Adrenal gland (tissue), 12 donors: ENCODE data around the gene MYO9B. TPM values are rescaled to one million over a fixed set of nuclear protein-coding genes. Genes with fewer than 3 reads are reported as not detected.
"Not testable (repeated sequence)": the region's sequence is repeated elsewhere in the genome, so short reads cannot be mapped to it uniquely, and the experiment has no call there.

Experiments used
- DNase-seq, 7 donors: peaks; one replicate each; pipeline ENCODE4 v3.0.0-alpha.2; 2019 to 2020
- H3K27ac ChIP-seq, 5 donors: fragments of 200-600 bp; sonication (generic) in 4 of 5; 1 replicate in 3 of 5; 2 replicates in 2 of 5; pipeline versions ENCODE4 v1.5.1 to v1.8.0; 2016 to 2020; ENCODE audit warnings: mild to moderate bottlenecking in 1 of 5
- H3K27me3 ChIP-seq: fragments of 200-600 bp; 2 replicates; pipeline ENCODE4 v1.8.0; 2021
- H3K36me3 ChIP-seq, 2 donors: fragments of 200-600 bp; replicated peaks in 1 of 2; 1 replicate in 1 of 2; 2 replicates in 1 of 2; pipeline versions ENCODE4 v1.5.1 to v1.8.0; 2018 to 2022
- H3K4me1 ChIP-seq, 2 donors: fragments of 200-600 bp; replicated peaks in 1 of 2; 1 replicate in 1 of 2; 2 replicates in 1 of 2; pipeline versions ENCODE4 v1.5.1 to v1.8.0; 2018 to 2021
- H3K4me3 ChIP-seq, 4 donors: fragments of 200-600 bp; sonication (generic) in 3 of 4; one replicate each; pipeline ENCODE4 v1.5.1; 2016 to 2018
- H3K9me3 ChIP-seq, 3 donors: fragments of 200-600 bp; sonication (generic) in 1 of 3; replicated peaks in 1 of 3; 1 replicate in 2 of 3; 2 replicates in 1 of 3; pipeline versions ENCODE4 v1.5.1 to v1.8.0; 2016 to 2021
- POLR2A ChIP-seq, 2 donors: fragments of 450-650 bp; IDR thresholded peaks; one replicate each; pipeline ENCODE4 v1.6.1; 2017; ENCODE audit warnings: antibody characterized with exemption in 2 of 2, mild to moderate bottlenecking in 2 of 2, moderate library complexity in 1 of 2
- WGBS, 4 donors: extraction: QIAGEN DNeasy Blood & Tissue Kit in 2 of 4; methylation state at CpG; one replicate each; pipeline versions ENCODE4 v1.1.5 to v1.1.7; 2013 to 2017; 5-methylcytosine and 5-hydroxymethylcytosine counted together
- intact Hi-C, 2 donors: fragments of 100-400 bp; cut with DNase I; formaldehyde crosslinking; loops; one replicate each; pipeline versions ENCODE4 v1.14.1 to v1.15.0; 2022 to 2023
- polyA plus RNA-seq, 3 donors: library from polyadenylated mRNA; stranded (reverse); fragments of 200-250 nt in 2 of 3; fragments of 350-450 nt in 1 of 3; fragmentation: Illumina TruSeq in 1 of 3; extraction: RNeasy Lipid Tissue Mini Kit (QIAGEN cat#74804) in 1 of 3; gene quantifications; one replicate each; pipeline ENCODE4 v1.2.3, GENCODE V29; 2013 to 2014
- total RNA-seq, 9 donors: library from RNA; depleted of rRNA in 4 of 9; stranded (reverse); fragments of >200 nt in 4 of 9; fragments of 120-200 nt in 1 of 9; fragmentation: NEBNext Ultra II Directional in 1 of 9; extraction: Animal tissue kit (Norgen Biotek cat#: 25700) in 1 of 9; gene quantifications; one replicate each; pipeline versions ENCODE4 v1.1.0 to v1.2.4, GENCODE V29; 2013 to 2023
- TF ChIP-seq, protein P1 (sequence below), 6 experiments: fragments of 450-650 bp in 4 of 6; fragments of 200-600 bp in 2 of 6; sonication (generic) in 1 of 6; IDR thresholded peaks; 1 replicate in 5 of 6; 2 replicates in 1 of 6; pipeline versions ENCODE4 v1.5.1 to v1.8.0; 2016 to 2021; ENCODE audit warnings: antibody characterized with exemption in 6 of 6, mild to moderate bottlenecking in 2 of 6, moderate library complexity in 1 of 6
- donor health status: healthy with polysubstance abuse.
- donor health status: Bipolar disorder and iron deficiency.
- donor health status: DM: yes; HTN: yes; CAD: no.
- donor health status: DM: no; HTN: no; CAD: no.
- donor health status: DM: no; HTN: no; CAD: no.
- donor health status: DM: yes; HTN: yes; CAD: no.

Gene MYO9B
- total and polyA plus RNA-seq, 12 donors = 23.6 to 236 (median 86.3) TPM

DNA sequence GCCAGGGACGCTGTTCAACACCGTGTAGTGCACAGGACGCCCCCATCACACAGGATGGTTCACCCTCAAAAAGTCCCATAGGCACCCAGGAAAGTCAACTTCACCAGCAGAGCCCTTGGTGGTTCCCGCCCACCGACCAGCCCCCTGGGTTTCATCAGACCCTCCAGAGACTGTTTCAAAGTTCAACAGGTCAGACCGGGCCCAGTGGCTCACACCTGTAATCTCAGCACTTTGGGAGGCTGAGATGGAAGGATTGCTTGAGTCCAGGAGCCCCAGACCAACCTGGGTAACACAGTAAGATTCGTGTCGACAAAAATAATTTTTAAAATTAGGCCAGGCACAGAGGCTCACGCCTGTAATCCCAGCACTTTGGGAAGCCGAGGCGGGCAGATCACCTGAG lies 61.0 kb downstream of the MYO9B start:
- 88 to 95% (median 94%) methylated on average over 9 to 11 of the region's 11 CpGs for WGBS, 4 donors
- H3K27ac ChIP-seq = peak overlapping the region in 2 of 5 donors; percentile 89 to 96
- TF ChIP-seq, protein P1, sequence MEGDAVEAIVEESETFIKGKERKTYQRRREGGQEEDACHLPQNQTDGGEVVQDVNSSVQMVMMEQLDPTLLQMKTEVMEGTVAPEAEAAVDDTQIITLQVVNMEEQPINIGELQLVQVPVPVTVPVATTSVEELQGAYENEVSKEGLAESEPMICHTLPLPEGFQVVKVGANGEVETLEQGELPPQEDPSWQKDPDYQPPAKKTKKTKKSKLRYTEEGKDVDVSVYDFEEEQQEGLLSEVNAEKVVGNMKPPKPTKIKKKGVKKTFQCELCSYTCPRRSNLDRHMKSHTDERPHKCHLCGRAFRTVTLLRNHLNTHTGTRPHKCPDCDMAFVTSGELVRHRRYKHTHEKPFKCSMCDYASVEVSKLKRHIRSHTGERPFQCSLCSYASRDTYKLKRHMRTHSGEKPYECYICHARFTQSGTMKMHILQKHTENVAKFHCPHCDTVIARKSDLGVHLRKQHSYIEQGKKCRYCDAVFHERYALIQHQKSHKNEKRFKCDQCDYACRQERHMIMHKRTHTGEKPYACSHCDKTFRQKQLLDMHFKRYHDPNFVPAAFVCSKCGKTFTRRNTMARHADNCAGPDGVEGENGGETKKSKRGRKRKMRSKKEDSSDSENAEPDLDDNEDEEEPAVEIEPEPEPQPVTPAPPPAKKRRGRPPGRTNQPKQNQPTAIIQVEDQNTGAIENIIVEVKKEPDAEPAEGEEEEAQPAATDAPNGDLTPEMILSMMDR (IDR thresholded peaks at IDR 0.05) = no peak
- no peak for TF ChIP-seq POLR2A (IDR thresholded peaks at IDR 0.05)

DNA sequence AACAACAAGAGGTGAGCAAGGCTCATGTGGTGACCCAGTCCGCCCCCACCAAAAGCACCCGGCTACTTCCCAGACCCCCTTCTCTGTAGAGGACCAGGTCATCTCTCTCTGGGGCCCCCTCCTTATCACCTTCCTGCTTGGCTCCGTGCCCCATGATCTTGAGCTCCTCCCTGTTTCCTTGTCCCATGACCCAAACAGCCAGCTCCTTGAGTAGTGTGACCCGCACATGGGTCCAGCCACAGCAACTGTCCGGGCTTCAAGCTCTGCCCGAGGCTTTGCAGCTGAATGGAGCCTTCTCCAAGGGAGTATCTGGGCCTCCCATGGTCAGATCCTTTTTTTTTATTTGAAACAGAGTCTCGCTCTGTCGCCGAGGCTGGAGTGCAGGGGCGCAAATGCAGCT lies 61.8 kb downstream of the MYO9B start:
- Histone ChIP-seq H3K36me3 (no peaks in the 10 kb centered on the region), H3K4me1 (peaks cover 18 to 35% of the 10 kb centered on the region in 2 donors), H3K27me3 (no peaks in the 10 kb centered on the region), H3K4me3 (no peak overlapping the region), H3K27ac (no peak overlapping the region), H3K9me3 (no peaks in the 10 kb centered on the region)
- TF ChIP-seq POLR2A (IDR thresholded peaks at IDR 0.05) = no peak
- TF ChIP-seq, protein P1 (IDR thresholded peaks at IDR 0.05) = no peak
- DNase-seq = no peak
- whole genome bisulfite sequencing, 4 donors = 77 to 85% (median 84%) methylated on average over 9 to 10 of the region's 10 CpGs
- intact Hi-C loops = loop anchor here in 1 of 2 donors (5.0 kb wide), 1 partner anchor 55 kb away; no protein-coding TSS in a partner anchor

More for the DNA sequence above, 61.0 kb downstream of the MYO9B start:
- H3K27me3 ChIP-seq = no peaks in the 10 kb centered on the region
- no peak for DNase-seq
- no peak overlapping the region for H3K4me3 ChIP-seq
- intact Hi-C loops = loop anchor here in 1 of 2 donors (5.0 kb wide), 1 partner anchor 54 kb away; no protein-coding TSS in a partner anchor
- H3K4me1 ChIP-seq = peaks cover 18 to 35% of the 10 kb centered on the region in 2 donors
- no peaks in the 10 kb centered on the region for H3K9me3 ChIP-seq
- no peaks in the 10 kb centered on the region for H3K36me3 ChIP-seq

DNA sequence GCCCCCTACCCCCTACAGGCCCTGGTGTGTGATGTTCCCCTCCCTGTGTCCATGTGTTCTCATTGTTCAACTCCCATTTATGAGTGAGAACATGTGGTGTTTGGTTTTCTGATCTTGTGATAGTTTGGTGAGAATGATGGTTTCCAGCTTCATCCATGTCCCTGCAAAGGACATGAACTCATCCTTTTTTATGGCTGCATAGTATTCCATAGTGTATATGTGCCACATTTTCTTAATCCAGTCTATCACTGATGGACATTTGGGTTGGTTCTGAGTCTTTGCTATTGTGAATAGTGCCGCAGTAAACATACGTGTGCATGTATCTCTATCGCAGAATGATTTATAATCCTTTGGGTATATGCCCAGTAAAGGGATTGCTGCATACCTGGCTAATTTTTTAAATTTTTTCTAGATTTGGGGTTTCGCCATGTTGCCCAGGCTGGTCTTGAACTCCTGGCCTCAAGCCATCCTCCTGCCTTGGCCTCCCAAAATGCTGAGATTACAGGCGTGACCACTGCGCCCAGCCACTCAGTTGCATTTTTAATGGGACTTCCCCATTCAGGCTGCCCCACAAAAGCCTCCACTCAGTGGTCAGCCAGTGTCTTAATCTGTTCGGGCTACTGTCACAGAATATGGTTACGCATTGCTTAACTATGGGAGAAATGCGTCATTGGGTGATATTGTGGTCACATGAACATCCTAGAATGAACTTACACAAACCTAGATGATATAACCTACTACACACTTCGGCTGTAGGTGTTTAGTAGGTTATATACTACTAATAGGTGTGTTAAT lies 62.7 kb downstream of the MYO9B start:
- H3K4me3 ChIP-seq, H3K9me3 ChIP-seq, H3K36me3 ChIP-seq, H3K27me3 ChIP-seq: not testable (repeated sequence)
- intact Hi-C loops = loop anchor here in 1 of 2 donors (5.0 kb wide), 1 partner anchor 56 kb away; no protein-coding TSS in a partner anchor
- 83 to 93% (median 89%) methylated on average over 10 of the region's 10 CpGs for WGBS, 4 donors
- peak in 5 of 7 donors; percentile 23 to 68 (median 56) for DNase-seq
- H3K27ac ChIP-seq = peak overlapping the region in 3 of 5 donors; percentile 57 to 86 (median 78)
- H3K4me1 ChIP-seq = peaks cover 18 to 35% of the 10 kb centered on the region in 2 donors

DNA sequence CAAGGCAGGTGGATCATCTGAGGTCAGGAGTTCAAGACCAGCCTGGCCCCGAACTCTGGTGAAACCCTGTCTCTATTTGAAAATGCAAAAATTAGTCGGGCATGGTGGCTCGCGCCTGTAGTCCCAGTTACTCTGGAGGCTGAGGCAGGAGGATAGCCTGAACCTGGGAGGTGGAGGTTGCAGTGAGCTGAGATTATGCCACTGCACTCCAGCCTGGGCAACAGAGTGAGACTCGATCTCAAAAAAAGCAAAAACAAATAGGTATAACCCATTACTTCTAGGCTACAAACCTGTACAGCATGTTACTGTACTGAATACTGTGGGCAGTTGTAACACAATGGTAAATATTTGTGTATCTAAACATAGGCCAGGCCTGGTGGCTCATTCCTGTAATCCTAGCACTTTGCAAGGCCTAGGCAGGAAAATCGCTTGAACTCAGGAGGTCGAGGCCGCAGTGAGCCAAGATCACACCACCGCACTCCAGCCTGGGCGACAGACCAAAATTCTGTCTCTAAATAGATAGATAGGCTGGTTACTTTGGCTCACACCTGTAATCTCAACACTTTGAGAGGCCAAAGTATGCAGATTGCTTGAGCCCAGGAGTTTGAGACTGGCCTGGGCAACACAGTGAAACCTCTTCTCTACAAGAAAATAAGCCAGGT lies 63.5 kb downstream of the MYO9B start:
- WGBS, 4 donors = 57 to 73% (median 63%) methylated on average over 8 to 10 of the region's 10 CpGs
- H3K36me3 ChIP-seq = no peaks in the 10 kb centered on the region
- peaks cover 18 to 35% of the 10 kb centered on the region in 2 donors for H3K4me1 ChIP-seq
- TF ChIP-seq POLR2A (IDR thresholded peaks at IDR 0.05) = no peak
- TF ChIP-seq, protein P1 (IDR thresholded peaks at IDR 0.05) = no peak
- intact Hi-C loops = loop anchor here in 1 of 2 donors (5.0 kb wide), 1 partner anchor 57 kb away; no protein-coding TSS in a partner anchor
- peak; percentile 46 to 83 (median 75) for DNase-seq
- H3K27me3 ChIP-seq = no peaks in the 10 kb centered on the region
- peak overlapping the region in 4 of 5 donors; percentile 49 to 86 (median 68) for H3K27ac ChIP-seq
- H3K4me3 ChIP-seq = no peak overlapping the region
- no peaks in the 10 kb centered on the region for H3K9me3 ChIP-seq
